ENCODE results near the gene ISX.

ISX gene

DNA sequence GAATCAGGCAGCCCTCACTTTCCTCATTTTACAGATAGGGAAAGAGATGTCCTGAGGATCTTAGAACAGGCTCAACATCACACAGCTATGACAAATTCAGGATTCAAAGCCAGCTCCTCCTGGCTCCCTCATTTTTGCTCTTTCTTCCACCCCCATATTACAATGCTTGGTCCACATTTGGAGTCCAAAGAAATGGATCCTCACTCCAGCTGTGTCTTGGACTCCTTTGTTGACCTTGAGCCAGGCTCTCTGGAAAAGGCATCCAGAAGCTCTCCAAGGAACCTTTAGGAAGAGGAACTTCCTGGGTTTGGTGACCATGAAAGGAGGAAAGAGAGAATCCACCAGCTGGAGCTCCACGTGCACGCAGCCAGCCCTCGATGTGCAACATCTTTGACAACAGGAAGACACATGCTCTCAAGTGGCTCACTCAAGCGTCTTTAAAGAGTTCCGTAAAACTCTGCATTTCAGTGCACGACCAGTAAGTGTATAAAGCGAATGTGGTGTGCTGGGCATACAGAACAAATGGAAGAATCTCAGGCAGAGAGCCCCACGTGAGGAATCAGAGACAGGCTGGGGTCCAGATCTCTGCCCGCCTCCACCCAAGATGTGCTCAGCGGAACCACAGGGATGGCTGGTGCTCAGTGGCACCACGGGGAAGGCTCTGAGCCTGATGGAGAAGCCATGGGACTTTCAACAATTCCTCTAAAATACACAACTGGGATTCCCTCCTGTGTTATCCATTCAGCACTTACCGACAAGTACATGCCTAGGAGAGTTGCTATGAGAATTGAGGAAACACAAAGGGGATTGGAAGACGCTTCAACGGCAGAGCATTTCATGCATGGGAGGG, 48.4 kb downstream of the ISX start:
- peak; percentile 36 for DNase-seq

DNA sequence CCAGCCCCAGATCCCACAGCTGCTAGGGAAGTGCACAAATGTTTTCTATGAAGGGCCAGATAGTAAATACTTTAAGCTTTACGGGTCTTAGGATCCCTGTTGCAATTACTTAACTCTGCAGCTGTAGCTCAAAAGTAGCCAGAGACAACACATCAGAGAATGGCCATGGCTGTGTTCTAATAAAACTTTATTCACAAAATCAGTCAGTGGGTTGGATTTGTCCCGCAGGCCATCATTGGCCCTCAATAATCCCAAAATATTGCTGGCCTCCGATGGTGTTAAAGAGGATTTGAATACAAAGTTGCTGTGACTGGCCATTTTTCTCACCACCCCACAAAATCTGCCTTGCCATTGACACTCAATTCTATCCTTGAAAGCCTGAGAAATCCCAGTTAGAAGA, 49.6 kb downstream of the ISX start:
- no peak for DNase-seq

GRCh38 chr22:35116269-35116668, 50.3 kb downstream of the ISX start:
- no peak for DNase-seq

DNA sequence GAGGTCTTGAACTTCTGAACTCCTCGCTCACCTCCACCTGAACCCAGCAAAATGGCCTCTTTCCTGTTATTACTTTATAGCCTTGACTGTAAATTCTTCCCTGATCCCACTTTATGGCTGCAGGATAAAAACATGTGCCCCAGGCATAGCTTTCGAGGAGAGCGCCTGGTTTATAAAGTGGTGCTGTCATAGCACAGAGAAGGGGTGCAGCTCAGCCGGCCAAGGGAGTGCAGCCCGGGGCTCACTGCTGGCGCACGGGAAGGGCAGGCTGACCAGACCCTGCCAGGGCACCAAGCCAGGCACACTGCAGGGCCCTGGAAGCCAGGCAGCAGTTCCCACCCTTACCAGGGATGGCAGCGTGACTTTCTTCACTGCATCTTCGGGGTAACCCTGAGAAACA, 50.9 kb downstream of the ISX start:
- DNase-seq: no peak

- no peak for DNase-seq
These were observed 53.5 kb downstream of the ISX start for GRCh38 chr22:35119494-35119893.

DNA sequence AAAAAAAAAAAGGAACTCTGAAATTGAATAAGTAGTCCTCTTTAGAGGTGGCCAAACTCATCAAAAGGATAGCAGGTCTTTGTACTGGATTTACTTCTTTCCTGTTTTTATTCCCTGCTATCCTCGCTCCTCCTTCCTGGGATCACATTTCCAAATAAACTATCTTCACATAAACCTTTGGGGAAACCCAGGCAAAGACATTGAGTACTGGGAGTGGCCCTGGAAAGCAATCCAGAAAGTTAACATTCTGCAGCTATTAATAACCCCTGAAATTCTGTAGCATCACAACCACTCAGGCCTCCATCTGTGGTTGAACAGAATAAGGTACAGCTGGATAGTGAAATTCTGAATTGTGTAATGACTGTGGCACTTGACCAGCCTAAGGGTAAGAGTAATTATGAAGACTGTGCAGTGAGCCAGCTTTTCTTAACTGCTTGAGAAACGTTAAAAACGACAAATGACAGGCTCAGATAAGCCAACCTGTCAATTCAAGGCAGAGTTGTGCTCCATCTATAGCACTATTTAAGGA, 58.8 kb downstream of the ISX start:
- no peak for DNase-seq

- no peak for DNase-seq
These were observed 61.0 kb downstream of the ISX start for GRCh38 chr22:35126993-35127392.

DNA sequence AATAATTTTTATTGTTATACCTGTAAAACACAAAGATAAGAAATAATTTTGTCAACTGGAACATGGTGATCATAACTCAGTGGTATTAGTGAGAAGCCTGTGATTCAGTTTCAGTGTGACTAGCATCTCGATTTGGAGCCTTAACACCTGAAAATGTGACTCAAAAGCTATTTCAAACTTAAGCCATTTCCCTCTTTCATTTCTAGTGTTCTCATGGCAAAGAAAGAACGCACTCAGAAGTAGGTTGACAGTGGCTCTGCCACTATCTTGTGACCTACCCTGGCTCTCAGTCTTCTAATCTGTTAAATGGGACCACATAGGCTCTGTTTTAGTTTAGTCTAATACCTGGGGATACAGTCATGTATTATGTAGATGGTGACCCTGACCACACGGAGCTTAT, 62.7 kb downstream of the ISX start:
- no peak for DNase-seq

DNA sequence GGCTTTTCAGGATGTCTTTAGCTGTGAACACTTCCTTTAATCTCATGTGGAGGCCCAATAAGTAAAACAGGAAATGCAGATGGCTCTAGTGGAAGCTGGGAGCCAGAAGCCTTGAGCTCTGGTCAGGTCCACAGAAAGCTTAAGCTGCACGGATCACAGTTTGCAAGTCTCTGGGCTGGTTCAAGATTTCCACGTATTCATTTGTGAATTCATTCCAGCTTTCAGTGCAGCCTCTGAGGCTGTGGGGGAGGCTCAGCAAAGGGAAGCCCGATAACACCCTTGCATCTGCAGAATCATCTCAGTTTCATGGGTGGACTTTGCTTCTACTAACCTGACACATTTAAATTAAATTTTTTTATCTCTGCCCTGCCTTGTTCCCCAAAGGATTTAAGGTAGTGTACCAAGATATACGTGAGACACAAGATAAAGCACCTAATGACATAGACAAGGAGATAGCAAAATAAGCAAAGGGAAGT, 65.6 kb downstream of the ISX start:
- no peak for DNase-seq

- DNase-seq: no peak
These were observed 66.6 kb downstream of the ISX start for GRCh38 chr22:35132568-35132967.

GRCh38 chr22:35133702-35134380, 67.9 kb downstream of the ISX start:
- DNase-seq: no peak

GRCh38 chr22:35134637-35135036, 68.7 kb downstream of the ISX start:
- DNase-seq: no peak

- no peak for DNase-seq
These were observed 69.2 kb downstream of the ISX start for GRCh38 chr22:35135165-35135564.
